Transverse colon (tissue), 4 donors: Measurements from ENCODE around the gene CTNND2. TPM values are rescaled to one million over a fixed set of nuclear protein-coding genes. Genes with fewer than 3 reads are reported as not detected.

ENCODE experiments used
- DNase-seq: peaks from one replicate; pipeline ENCODE4 v3.0.0-alpha.2; 2019
- H3K27ac ChIP-seq, 4 donors: fragments of 200-600 bp; sonication (generic); 2 replicates each; pipeline ENCODE4 v1.5.1; 2016 to 2018; ENCODE audit warnings: inconsistent platforms in 4 of 4
- H3K27me3 ChIP-seq: fragments of 200-600 bp; sonication (generic); 2 replicates; pipeline ENCODE4 v1.5.1; 2017; ENCODE audit warnings: inconsistent platforms
- H3K36me3 ChIP-seq, 4 donors: fragments of 200-600 bp; sonication (generic); 2 replicates each; pipeline ENCODE4 v1.5.1; 2017 to 2019; ENCODE audit warnings: inconsistent platforms in 4 of 4
- H3K4me1 ChIP-seq, 4 donors: fragments of 200-600 bp; sonication (generic); 2 replicates each; pipeline ENCODE4 v1.5.1; 2017 to 2020; ENCODE audit warnings: inconsistent platforms in 4 of 4
- H3K4me3 ChIP-seq, 4 donors: fragments of 200-600 bp; sonication (generic); 1 replicate in 1 of 4; 2 replicates in 3 of 4; pipeline versions ENCODE4 v1.5.1 to v1.6.1; 2017 to 2019; ENCODE audit warnings: inconsistent platforms in 4 of 4
- H3K9me3 ChIP-seq, 2 donors: fragments of 200-600 bp; sonication (generic); 2 replicates each; pipeline ENCODE4 v1.5.1; 2017 to 2019; ENCODE audit warnings: inconsistent platforms in 2 of 2
- CTCF ChIP-seq, 5 experiments: fragments of 200-600 bp in 3 of 5; fragments of 450-650 bp in 2 of 5; sonication (generic) in 3 of 5; IDR thresholded peaks; 1 replicate in 2 of 5; 2 replicates in 3 of 5; pipeline ENCODE4 v1.5.1; 2016 to 2017; ENCODE audit warnings: antibody characterized with exemption in 5 of 5, inconsistent platforms in 3 of 5, mild to moderate bottlenecking in 2 of 5, moderate library complexity in 1 of 5
- EP300 ChIP-seq: sonication (generic); formaldehyde crosslinking; IDR thresholded peaks from one replicate; pipeline ENCODE4 v1.6.1; 2017; ENCODE audit warnings: antibody characterized with exemption, low read depth
- POLR2A ChIP-seq: fragments of 450-650 bp; IDR thresholded peaks from one replicate; pipeline ENCODE4 v1.6.1; 2016; ENCODE audit warnings: antibody characterized with exemption, mild to moderate bottlenecking, moderate library complexity
- POLR2AphosphoS5 ChIP-seq, 3 donors: sonication (generic); formaldehyde crosslinking; IDR thresholded peaks; one replicate each; pipeline ENCODE4 v1.6.1; 2016; ENCODE audit warnings: antibody characterized with exemption in 3 of 3
- WGBS, 2 donors: methylation state at CpG; one replicate each; pipeline ENCODE4 v1.1.5; 2018; ENCODE audit warnings: low coverage in 1 of 2; 5-methylcytosine and 5-hydroxymethylcytosine counted together
- in situ Hi-C, 4 donors: fragments of 200-750 bp; cut with MboI; loops; one replicate each; pipeline versions ENCODE4 v1.15.0 to v1.15.1; 2017; ENCODE audit warnings: low sequenced_read_pairs in 3 of 4, low pct_ligation_motif_present in 1 of 4, low pct_unique_long_range_greater_than_20kb in 1 of 4
- intact Hi-C: fragments of 100-400 bp; cut with DNase I; formaldehyde crosslinking; loops from one replicate; pipeline ENCODE4 v1.15.1; 2023; ENCODE audit warnings: low total_unique reads
- total RNA-seq, 4 donors: library from RNA; depleted of rRNA; stranded (reverse); fragments of >200 nt; gene quantifications; one replicate each; pipeline ENCODE4 v1.1.0, GENCODE V29; 2016

CTNND2 gene
- total RNA-seq, 4 donors from 2014 or later = 1.9 to 2.1 TPM; not detected in 2

DNA sequence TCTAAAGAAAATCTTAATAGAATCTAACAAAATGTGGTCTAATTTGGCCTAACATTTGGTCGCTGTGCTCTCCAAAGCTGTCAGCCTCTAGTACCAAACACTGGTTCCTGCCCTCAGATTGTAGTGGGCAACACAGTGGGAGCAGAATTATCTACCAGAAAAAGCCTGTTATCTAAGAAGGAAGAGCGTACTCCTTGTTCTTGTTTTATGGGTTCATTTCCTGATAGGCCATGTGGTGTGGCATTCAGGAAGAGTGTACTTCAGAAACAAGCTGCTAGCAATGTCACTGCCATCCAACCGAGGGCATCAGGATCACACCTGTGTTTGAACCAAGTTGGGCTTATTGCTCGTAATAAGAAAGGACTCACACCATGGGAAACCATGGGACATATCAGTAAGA, 655.3 kb downstream of the CTNND2 start:
- no peak overlapping the region for H3K4me3 ChIP-seq
- no peaks in the 10 kb centered on the region for H3K4me1 ChIP-seq
- intact Hi-C loops = no loop called here
- no peak overlapping the region for H3K27ac ChIP-seq
- WGBS, 2 donors = 65% methylated on average over 4 of the region's 4 CpGs; no CpG with 5 or more reads in 1 of the 2 donors
- H3K9me3 ChIP-seq = no peaks in the 10 kb centered on the region
- H3K27me3 ChIP-seq = no peaks in the 10 kb centered on the region
- H3K36me3 ChIP-seq = no peaks in the 10 kb centered on the region
- in situ Hi-C loops = no loop called here
- TF ChIP-seq CTCF (IDR thresholded peaks at IDR 0.05) (no peak), POLR2A (no peak), POLR2AphosphoS5 (IDR thresholded peaks at IDR 0.05) (no peak), EP300 (no peak)
- DNase-seq = no peak

- H3K4me3 ChIP-seq = no peak overlapping the region
- whole genome bisulfite sequencing, 2 donors = 78% methylated on average over 3 of the region's 3 CpGs; no CpG with 5 or more reads in 1 of the 2 donors
- H3K27ac ChIP-seq = no peak overlapping the region
- no peaks in the 10 kb centered on the region for H3K9me3 ChIP-seq
- in situ Hi-C loops (no loop called here), intact Hi-C loops (no loop called here)
- no peaks in the 10 kb centered on the region for H3K27me3 ChIP-seq
- TF ChIP-seq EP300 (no peak), POLR2AphosphoS5 (IDR thresholded peaks at IDR 0.05) (no peak), CTCF (IDR thresholded peaks at IDR 0.05) (no peak), POLR2A (no peak)
- DNase-seq = no peak
- no peaks in the 10 kb centered on the region for H3K36me3 ChIP-seq
- H3K4me1 ChIP-seq = no peaks in the 10 kb centered on the region
Observed at GRCh38 chr5:11247224-11247623, 657.0 kb downstream of the CTNND2 start.

GRCh38 chr5:11240293-11241190, 663.7 kb downstream of the CTNND2 start:
- WGBS, 2 donors = 83 to 90% methylated on average over 2 of the region's 2 CpGs
- H3K9me3 ChIP-seq = no peaks in the 10 kb centered on the region
- in situ Hi-C loops = no loop called here

More at GRCh38 chr5:11240293-11241190, 663.7 kb downstream of the CTNND2 start:
- Histone ChIP-seq H3K36me3 (no peaks in the 10 kb centered on the region), H3K27ac (no peak overlapping the region), H3K4me3 (no peak overlapping the region), H3K4me1 (no peaks in the 10 kb centered on the region), H3K27me3 (no peaks in the 10 kb centered on the region)
- intact Hi-C loops = no loop called here
- no peak for DNase-seq
- TF ChIP-seq POLR2AphosphoS5 (IDR thresholded peaks at IDR 0.05) (no peak), EP300 (no peak), CTCF (IDR thresholded peaks at IDR 0.05) (no peak)
